ENCODE measurements around the gene CIB1.
A peak's percentile ranks its signal among the peaks of the same experiment; 100 is the strongest.

The CIB1 gene

GRCh38 chr15:90239371-90239770 lies 5.6 kb upstream of the CIB1 start:
- DNase-seq: no peak

- DNase-seq: peak; percentile 72
Observed at GRCh38 chr15:90234096-90234988, 601 bp upstream of the CIB1 start, which contains the start of gene GDPGP1. Gene GDPGP1 (plus strand): TSS chr15:90234209. CDS start chr15:90240909, 6,700 bp downstream.

GRCh38 chr15:90232941-90233386 lies 777 bp downstream of the CIB1 start:
- no peak for DNase-seq

- DNase-seq: no peak
Observed at GRCh38 chr15:90232196-90232595, 1.5 kb downstream of the CIB1 start.

GRCh38 chr15:90231028-90232017 lies 2.4 kb downstream of the CIB1 start:
- no peak for DNase-seq

GRCh38 chr15:90230610-90231009 lies 3.1 kb downstream of the CIB1 start:
- DNase-seq: no peak

DNA sequence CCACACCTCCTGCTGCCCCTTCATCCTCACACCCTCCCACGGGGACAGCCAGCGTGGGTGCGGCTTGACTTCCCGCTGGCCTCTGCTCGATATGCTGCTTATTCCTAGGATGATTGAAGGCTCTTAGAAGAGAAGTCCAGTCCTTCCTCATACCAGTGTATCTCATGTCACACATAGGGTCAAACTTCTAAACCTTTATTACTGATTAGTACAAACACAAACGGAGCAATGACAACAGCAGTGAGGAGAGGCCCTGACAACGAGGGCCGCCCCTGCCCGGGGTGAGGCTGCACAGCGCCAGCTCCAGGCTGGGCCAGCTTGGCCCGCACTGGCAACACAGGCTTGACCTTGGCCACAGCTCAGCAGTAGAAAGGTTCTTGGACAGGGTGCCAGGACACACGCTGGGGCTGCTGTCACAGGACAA lies 3.7 kb downstream of the CIB1 start:
- DNase-seq: no peak

- DNase-seq: no peak
Observed at GRCh38 chr15:90228960-90229359, 4.8 kb downstream of the CIB1 start.

GRCh38 chr15:90227816-90228772 lies 5.6 kb downstream of the CIB1 start:
- DNase-seq: no peak

DNA sequence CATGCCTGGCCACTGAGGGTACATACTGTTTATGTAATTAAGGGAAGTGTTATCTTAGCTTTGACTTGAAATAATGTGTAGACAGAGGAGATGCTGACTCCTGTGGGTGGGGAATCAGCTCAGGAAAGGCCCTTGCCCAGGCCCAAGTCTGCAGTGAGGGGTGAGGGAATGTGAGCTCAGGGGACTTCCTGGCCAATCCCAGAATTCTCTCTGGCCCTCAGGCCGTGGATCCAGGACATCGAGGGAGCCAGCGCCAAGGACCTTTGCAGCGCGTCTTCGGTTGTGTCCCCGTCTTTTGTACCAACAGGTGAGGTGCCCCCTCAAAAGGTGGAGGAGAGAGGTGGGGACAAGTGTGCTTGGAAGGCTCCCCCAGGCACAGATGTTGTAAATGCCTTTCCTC lies 6.4 kb downstream of the CIB1 start:
- DNase-seq: no peak

GRCh38 chr15:90225504-90226234 lies 8.1 kb downstream of the CIB1 start:
- peak; percentile 29 for DNase-seq

GRCh38 chr15:90225047-90225446 lies 8.7 kb downstream of the CIB1 start:
- no peak for DNase-seq

GRCh38 chr15:90223441-90224165 lies 10.1 kb downstream of the CIB1 start:
- DNase-seq: no peak

GRCh38 chr15:90222547-90222946 lies 11.2 kb downstream of the CIB1 start:
- DNase-seq: no peak

DNA sequence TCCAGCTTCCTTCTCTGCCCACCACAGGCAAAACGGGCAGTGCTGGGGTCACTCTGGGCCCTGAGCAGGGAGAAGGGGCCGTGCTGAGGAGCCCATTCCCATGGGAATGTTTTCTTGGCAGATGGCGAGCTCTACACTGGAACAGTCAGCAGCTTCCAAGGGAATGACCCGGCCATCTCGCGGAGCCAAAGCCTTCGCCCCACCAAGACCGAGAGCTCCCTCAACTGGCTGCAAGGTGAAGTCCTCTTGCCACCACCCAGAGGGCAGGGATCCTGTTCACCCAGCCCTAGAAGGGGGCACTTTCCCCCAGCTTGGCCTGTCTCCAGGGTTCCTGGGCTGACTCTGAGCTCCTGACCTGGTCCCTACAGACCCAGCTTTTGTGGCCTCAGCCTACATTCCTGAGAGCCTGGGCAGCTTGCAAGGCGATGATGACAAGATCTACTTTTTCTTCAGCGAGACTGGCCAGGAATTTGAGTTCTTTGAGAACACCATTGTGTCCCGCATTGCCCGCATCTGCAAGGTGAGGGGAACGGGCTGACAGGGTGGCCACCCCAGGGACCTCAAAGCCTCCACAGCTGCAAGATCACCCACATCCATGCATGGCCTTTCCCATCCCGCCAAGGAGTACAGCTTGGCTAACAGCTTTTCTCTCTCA lies 12.4 kb downstream of the CIB1 start:
- no peak for DNase-seq

DNA sequence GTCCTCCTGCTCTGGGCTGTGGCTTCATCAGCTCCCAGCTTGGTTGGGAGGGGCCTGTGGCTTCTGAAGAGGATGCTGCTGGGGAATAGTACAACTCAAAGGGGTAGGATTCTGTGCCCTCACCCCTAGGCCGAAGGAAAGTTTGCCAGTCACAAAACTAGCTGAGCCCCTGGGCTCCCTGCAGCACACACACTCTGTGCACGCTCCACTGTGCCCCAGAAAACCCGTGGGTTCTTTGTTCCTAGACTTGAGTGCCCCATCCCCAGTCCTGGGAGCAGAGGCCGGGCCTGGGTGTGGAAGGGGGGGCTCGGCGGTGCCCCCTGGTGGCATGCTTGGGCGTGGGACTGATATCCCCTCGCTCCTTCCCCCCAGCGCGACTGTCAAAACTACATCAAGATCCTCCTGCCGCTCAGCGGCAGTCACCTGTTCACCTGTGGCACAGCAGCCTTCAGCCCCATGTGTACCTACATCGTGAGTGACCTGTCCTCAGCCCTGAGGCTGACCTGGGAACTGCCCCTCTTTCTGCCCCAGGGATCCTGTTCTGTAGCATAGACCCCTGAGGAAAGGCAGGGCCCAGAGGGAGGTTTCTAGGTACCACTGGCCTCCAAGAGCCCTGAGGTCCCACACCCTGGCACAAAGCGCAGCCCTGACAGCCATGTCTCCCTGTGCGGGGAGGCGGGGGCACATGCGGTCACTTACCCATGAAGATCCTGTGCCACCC lies 14.2 kb downstream of the CIB1 start:
- no peak for DNase-seq

- DNase-seq: no peak
Observed at GRCh38 chr15:90217671-90218394, 15.9 kb downstream of the CIB1 start.

- DNase-seq: no peak
Observed at GRCh38 chr15:90214553-90215196, 19.1 kb downstream of the CIB1 start.

Measured in NCI-H1092 (cell line).